CD4-positive, alpha-beta T cell treated with Interleukin-6 at 100 ng/mL for 8 hours (primary cell): ENCODE results near the gene ATAD3A.
"Not testable (repeated sequence)": the region's sequence is repeated elsewhere in the genome, so short reads cannot be mapped to it uniquely, and the experiment has no call there.

Experiments used
- DNase-seq: peaks from one replicate; pipeline ENCODE4 v3.0.0-alpha.2; 2020; ENCODE audit warnings: mixed read lengths, low spot score

ATAD3A gene

DNA sequence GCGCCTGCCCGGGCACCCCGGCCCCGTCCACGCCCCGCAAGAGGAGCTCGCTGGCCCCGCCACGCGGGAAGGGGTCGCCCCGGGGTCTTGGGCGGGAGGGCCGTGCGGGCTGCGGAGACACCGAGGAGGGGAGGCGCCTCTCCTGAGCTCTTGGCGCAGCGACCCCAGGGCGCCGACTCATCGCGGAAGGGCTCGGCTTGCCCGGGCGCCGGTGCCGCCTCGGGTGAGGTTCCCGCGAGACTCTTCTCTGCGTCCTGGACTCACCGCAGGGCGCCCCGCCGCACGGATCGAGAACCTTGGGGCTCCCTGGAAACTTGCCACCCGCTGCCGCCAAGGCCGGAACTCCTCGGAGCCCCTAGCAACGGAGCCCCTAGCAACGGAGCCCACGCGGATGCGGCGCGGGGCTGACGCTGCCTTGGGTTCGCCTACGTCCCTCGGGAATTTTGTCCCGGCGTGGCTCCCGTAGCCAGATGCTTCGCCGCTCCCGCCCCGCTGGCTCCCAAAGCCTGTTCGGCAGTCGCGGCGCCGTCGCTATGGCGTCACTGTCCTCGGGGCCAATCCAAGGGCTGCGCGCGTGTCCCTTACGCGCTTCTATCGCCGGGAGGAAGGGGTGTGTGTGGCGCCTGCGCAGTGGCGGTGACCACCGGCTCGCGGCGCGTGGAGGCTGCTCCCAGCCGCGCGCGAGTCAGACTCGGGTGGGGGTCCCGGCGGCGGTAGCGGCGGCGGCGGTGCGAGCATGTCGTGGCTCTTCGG lies at the start of gene ATAD3A:
ATAD3A (plus strand) TSS at position 630 of the 753 bp plus-strand sequence; CDS start at position 737, 107 bp downstream.
- DNase-seq = peak; percentile 95

DNA sequence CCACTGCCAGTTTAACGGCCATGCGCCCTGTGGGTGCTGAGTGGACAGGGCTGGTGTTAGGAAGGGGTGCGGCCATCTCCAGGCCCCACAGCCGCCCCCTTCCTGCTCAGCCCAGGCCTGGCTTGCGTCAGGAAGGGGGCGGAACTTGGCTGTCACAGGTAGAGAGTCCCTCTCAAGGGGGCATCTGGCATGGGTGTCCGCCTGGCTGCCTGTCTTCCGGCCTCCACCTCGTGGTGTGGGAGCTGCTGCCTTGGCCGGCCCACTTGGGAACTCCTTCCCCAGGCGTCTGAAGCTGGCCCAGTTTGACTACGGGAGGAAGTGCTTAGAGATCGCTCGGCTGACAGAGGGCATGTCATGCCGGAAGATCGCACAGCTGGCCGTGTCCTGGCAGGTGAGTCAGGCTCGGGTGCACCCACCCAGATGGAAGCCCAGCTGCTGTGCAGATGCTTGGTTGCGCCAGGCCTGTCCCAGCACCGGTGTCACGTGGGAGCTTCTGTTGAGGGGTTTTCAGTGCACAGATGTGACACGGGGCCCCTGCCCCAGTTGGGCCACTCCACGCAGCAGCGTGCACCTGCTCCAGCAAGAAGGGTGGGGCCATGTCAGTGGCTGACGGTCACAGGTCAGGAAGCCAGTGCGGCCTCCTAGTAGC lies 49.5 kb upstream of the ATAD3A start:
- no peak for DNase-seq

DNA sequence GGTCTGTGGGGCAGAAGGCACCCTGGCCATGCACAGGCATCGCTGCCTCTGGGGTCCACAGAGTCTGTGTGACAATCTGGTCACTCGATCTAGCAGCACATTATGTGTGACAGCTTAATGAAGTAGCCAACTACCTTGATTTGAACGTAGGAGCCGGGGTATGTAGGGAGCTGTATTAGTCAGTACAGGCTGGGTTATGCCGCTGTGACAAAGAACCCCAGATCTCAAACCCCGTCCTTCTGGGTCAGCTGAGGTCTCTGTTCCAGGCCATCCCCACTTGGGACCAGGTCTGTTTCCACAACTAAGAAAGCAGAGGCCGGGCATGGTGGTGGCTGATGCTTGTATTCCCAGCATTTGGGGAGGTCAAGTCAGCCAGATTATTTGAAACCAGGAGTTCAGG lies 48.6 kb upstream of the ATAD3A start:
- no peak for DNase-seq

DNA sequence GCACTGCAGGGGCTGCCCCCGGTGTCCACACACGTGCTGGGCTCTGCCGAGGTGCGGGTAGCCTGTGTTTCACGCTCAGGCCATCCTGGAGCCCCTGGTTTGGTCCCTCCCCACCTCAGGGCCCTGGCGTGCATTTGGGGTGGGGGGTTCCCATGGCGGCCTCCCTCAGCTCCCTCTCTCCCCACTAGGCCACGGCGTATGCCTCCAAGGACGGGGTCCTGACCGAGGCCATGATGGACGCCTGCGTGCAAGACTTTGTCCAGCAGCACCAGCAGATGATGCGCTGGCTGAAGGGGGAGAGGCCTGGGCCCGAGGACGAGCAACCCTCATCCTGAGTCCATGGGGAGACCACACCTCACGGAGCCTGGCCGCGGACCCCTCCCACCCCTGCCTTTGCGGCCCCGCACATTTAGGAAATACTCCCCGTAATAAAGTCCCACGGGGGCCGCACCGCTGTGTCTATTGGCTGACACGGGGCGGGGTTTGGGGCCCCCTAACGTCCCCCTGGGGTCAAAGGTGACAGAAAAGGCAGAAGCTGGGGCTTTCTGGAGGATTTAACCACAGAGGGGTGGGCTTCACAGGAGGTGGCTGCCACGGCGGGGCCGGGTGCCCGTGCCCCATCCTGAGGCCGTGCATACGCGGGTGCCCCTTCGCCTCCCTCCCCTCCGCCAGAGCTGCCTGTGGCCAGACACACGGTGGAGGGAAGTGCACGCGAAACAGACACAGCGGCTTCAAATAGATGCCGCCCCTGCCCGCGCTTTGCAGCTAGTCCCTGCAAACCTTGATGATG lies 43.6 kb upstream of the ATAD3A start:
- DNase-seq = not testable (repeated sequence)

DNA sequence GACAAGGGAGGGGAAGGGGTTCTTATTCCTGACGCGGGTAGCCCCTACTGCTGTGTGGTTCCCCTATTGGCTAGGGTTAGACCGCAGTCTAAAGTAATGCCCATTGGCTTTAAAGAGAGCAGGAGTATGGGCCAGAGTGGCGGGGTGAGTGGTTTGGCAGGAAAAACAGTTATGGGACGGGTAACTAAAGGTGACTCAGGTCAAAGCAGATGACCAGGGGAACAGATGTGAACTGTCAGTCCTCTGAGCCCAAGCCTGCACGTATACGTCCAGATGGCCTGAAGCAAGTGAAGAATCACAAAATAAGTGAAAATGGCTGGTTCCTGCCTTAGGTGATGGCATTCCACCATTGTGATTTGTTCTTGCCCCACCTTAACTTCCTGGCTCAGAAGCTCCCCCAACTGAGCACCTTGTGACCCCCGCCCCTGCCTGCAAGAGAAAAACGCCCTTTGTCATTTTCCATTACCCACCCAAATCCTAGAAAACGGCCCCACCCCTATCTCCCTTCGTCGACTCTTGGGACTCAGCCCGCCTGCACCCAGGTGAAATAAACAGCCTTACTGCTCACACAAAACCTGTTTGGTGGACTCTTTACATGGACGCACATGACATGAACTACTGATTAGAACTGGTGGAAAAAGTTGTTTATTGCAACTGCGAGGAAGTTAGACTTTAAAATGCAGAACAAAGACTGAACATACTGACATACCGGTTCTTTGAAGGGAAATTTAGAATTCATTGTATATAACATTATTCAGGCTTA lies 41.2 kb upstream of the ATAD3A start:
- DNase-seq = no peak

DNA sequence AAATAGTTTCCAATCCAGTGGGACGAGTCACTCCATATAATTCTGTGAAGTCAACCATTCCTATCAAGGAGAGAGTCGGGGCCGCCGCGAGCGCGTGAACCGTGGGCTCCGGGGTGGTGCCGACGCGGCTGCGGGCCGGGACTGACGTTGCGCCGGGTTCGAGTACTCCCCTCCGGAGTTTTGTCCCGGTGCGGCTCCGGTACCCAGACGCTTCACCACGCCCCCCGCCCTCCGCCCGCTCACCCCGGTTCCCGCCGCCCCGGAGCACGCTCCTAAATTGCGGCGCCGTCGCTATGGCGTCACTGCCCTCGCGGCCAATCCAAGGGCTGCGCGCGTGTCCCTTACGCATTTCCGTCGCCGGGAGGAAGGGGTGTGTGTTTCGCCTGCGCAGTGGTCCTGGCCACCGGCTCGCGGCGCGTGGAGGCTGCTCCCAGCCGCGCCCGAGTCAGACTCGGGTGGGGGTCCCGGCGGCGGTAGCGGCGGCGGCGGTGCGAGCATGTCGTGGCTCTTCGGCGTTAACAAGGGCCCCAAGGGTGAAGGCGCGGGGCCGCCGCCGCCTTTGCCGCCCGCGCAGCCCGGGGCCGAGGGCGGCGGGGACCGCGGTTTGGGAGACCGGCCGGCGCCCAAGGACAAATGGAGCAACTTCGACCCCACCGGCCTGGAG lies 40.4 kb upstream of the ATAD3A start, which contains the start of gene ATAD3B:
ATAD3B (plus strand) TSS at position 377 of the 664 bp plus-strand sequence; CDS start at position 497, 120 bp downstream.
- peak; percentile 88 for DNase-seq

DNA sequence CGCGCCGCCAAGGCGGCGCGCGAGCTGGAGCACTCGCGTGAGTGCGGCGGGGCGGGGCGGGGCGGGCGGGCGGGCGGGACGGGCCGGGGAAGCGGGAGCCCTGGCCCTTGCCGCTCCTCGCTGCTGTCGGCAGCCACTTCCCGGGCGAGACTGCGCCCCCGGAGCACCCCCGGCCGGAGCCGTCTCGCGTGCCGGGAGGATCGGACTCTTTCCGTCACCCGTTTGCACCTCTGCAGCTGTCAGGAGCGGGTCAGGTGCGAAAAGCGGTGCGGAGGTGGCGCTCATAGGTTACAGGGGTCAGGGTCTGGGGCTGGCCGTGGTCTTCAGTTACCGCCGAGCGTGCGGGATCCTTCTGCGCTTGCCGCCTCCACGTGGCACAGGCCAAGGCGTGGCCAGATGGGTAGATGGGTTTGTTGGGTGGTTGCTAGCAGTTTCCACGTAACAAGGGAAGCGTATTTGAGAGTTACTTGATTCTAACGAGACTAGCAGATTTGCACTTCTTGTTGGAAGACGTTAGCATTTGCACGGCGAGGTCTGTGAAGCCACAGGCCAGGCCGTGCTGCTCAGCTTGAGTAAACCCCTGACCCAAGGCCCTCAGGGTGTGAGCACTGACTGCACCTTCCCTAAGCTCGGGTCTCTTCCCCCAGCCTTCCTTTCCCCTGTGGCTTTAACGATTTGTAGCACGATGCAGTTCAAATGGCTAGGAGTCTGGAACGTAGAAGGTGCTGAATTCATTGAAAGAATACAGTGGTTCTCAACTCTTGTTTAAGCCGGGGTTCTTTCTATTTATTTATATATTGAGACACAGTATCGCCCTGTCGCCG lies 39.7 kb upstream of the ATAD3A start:
- DNase-seq = not testable (repeated sequence)

DNA sequence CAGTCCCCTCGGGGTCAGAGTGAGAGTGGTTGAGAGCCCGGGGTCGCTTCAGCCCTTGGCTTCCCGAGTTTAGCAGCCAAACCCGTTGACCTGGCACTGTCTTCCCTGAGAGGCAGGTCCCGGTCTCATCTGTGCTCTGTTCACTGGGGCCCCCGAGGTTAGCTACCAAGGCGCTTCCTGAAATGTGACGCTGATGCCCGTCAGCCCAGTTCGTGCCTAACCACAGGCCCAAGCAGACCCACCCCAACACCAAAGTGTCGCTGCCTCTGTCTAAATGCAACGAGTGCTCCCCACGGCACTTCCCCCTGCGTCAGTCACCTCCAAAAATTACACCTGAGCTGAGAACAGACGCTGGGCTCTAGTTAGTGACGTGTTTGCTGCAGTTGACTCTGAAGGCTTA lies 36.0 kb upstream of the ATAD3A start:
- not testable (repeated sequence) for DNase-seq

DNA sequence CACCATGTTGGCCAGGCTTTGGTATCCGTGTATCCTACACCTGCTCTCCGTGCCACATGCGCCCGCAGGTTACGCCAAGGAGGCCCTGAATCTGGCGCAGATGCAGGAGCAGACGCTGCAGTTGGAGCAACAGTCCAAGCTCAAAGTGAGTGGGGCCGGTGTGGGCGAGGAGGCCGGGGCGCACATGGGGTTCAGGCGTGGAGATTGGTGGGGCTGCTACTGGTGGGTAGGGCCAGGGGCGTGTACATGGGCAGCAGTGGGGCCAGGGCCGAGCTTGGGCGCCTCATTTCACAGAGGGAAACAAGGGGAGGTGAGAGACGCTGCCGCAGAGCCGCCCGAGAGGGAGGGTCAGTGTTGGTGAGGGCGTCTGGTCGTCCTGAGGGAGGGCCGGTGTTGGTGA lies 34.8 kb upstream of the ATAD3A start:
- DNase-seq = no peak

DNA sequence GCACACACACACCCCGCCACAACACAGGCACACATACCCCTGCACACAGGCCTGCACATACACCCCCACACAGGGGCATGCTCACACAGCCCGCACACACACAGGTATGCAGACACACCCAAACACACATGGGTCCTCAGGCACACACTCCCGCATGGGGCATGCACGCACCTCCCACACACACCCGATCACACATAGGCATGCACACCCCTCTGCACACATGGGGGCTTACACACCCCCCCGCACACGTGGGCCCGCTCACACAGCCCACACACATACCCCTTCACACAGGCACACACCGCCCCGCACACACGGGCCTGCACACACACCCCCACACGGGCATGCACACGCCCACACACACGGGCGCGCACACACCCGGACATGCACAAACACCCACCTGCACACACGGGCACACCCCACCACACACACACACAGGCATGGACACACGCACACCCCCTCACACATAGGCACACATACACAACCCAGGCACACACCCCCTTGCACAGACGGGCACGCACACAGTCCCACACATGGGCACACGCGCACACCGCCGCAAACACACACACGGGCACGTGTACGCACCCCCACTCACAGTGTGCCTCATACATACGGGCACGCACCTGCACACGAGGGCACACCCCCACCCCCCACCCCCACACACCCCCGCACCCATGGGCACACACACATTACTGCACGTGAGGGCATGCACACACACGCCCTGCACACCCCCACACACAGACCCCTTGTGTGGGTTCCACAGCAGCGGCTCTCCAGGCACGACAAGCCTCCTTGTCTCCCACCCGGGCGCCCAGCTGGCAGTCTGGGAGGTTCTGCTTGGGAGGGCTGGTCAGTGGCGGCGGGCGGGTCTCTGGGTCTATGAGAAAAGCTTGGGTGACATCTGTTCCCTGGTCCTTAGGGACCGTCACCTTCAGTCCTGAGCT lies 32.1 kb upstream of the ATAD3A start:
- DNase-seq = no peak

DNA sequence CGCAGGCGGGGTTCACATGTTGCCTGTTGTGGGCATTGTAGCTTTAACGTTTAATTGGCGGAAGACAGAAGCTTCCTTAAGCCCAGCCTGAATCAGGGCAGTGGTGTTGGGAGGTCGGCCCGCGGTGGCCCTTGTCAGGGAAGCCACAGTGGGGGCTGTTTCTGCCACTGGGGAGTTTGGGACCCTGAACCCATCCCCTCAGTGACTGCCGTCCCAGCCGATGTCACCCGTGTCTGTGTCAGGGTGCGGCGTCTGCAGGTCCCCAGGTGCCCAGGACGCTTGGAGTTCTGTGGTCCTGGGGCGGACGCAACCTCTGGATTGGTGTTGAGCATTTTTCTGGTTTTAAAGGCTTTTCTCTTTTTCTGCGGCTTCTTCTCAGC lies 31.5 kb upstream of the ATAD3A start:
- not testable (repeated sequence) for DNase-seq

DNA sequence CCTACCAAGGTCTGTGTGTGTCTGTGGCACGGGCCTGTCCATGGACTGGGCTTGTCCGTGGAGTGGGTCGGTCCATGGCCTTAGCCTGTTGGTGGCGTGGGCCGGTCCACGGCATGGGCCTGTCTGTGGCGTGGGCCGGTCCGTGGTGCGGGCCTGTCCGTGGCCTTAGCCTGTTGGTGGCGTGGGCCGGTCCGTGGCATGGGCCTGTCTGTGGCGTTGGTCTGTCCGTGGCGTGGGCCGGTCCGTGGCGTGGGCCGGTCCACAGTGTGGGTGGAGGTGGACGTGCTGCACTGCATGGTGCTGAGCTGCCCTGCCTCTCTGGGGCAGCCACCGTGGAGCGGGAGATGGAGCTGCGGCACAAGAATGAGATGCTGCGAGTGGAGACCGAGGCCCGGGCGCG lies 30.2 kb upstream of the ATAD3A start:
- DNase-seq = not testable (repeated sequence)

DNA sequence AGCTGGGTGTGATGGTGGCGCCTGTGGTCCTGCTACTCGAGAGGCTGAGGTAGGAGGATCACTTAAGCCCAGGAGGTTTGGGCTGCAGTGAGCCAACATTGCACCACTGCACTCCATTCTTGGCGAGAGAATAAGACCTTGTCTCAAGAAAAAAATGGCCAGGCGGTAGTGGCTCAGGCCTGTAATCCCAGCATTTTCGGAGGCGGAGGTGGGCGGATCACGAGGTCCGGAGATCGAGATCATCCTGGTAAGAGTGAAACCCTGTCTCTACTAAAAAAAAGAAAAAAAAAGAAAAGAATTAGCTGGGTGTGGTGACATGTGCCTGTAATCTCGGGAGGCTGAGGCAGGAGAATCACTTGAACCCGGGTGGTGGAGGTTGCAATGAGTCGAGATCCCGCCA lies 29.1 kb upstream of the ATAD3A start:
- no peak for DNase-seq

DNA sequence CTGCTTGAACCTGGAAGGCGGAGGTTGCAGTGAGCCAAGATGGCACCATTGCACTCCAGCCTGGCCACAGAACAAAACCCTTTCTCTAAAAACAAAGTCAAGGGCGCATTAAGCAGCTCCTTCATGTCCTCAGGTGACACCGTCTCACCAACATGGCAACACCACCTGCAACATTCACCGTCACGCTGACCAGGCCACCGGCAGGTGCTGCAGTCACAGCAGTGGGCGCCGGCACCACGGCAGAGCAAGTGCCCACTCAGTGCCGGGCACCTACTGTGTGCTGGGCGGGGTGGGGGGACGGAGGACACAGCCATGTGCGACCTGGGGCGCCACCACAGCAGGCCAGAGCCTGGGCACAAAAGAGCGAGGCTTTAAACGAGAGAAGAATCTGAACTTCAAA lies 28.2 kb upstream of the ATAD3A start:
- no peak for DNase-seq

DNA sequence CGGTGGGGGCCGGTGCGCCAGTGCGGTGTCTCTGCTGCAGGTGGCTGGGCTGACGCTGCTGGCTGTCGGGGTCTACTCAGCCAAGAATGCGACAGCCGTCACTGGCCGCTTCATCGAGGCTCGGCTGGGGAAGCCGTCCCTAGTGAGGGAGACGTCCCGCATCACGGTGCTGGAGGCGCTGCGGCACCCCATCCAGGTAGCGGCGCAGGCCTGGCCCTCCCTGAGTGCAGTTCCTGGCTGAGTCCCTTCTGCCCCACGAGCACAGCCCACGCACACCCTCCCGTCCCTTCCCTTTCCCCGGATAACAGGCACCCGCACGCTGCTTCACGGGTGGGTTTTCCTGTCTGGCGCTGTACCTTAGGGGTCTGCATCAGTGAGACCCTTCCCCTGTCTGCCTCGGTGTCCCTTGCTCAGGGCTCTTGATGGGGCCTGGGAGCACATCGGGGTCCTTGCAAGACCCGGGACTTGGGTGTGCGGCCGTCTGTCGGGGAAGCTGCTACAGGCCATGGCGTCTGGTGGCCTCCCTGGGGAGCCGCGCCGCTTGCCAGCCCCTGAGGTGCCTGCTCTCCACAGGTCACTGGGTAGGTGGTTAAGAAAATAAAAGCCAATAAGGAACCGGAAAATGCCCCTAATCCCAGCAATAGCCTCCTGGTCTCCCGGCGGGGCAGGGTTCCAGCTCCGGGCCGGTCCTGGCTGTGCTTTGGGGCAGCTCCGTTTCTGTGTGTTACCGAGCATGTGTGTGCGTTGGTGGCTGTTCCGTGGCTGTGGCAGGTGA lies 26.8 kb upstream of the ATAD3A start:
- DNase-seq = not testable (repeated sequence)

DNA sequence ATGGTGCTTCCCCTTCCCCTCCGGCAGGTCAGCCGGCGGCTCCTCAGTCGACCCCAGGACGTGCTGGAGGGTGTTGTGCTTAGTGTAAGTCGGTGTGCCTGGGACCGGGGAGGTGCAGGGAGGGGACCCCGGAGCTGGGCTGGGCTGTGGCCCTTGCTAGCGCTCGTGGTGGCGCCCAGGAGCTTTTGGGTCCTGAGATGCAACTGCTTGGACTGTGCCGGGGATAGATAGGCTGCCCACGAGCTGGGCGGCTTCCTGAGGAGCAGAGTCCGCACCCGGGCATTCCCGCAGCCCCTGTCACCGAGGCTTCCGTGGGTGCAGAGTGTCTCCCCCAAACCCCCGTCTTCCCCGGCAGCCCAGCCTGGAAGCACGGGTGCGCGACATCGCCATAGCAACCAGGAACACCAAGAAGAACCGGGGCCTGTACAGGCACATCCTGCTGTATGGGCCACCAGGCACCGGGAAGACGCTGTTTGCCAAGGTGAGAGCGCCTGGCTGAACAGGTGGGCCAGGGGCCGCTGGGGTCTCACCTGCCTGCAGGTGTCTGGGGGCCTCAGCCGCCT lies 26.1 kb upstream of the ATAD3A start:
- DNase-seq = not testable (repeated sequence)

DNA sequence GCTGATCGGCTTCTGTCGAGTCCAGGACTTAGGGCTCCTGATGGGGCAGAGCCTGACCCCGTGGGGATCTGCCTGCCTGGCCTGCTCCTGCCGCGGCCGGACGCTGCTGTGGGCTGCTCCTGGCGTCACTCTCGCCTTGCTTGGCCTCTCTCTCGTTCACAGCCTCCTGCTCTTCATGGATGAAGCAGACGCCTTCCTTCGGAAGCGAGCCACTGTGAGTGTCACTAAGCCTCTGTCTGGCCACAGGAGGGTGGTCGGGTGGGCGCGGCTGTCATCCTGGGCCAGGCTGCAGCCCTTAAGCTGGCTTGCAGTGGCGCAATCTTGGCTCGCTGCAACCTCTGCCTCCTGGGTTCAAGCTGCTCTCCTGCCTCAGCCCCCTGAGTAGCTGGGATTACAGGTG lies 24.3 kb upstream of the ATAD3A start:
- no peak for DNase-seq

DNA sequence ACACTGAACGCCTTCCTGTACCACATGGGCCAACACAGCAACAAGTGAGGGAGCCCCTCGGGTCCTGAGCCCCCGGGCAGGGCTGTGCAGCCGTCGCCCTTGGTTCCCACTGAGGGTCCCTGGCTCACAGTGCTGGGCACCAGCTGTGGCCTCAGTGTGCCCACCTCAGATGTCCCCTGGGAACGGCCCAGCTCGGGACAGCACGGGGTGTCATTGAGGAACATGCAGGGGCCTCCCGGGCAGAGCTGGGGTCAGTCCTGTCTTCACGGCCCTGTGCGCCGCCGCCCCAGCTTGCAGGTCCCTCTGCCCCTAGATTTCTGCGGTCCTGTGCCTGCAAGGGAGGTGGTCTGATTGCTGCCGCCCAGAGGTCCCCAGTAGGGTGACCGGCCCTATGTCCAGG lies 22.7 kb upstream of the ATAD3A start:
- DNase-seq = no peak
